SK-N-SH (cell line): ENCODE data around the gene KCNJ2. TPM values are rescaled to one million over a fixed set of nuclear protein-coding genes. Genes with fewer than 3 reads are reported as not detected.

Experiments used
- CTCF ChIA-PET: fragments of 300-600, 350-600 bp; formaldehyde crosslinking; extraction: SDS; loops from one replicate; lab custom pipeline; 2021; lab: Yijun Ruan, JAX
- POLR2A ChIA-PET: fragments of 350-600 bp; sonication (Branson Sonifier 250); formaldehyde crosslinking; extraction: SDS; loops from one replicate; lab custom pipeline; 2020; ENCODE audit warnings: antibody characterized with exemption, inconsistent platforms; lab: Yijun Ruan, JAX
- DNase-seq: peaks from one replicate; pipeline ENCODE4 v3.0.0; 2012
- H2AFZ ChIP-seq: fragments of 200-600 bp; sonication (generic); 2 replicates; pipeline ENCODE4 v1.8.1; 2016; ENCODE audit warnings: antibody characterized with exemption, mild to moderate bottlenecking, low read depth
- H3F3A ChIP-seq: fragments of 200-600 bp; sonication (generic); replicated peaks from 2 replicates; pipeline ENCODE3; 2016; ENCODE audit warnings: antibody characterized with exemption, mild to moderate bottlenecking; ENCODE audit not compliant: insufficient read depth
- H3K27ac ChIP-seq, 2 experiments: fragments of 200-500 bp in 1 of 2; fragments of 200-600 bp in 1 of 2; sonication (Bioruptor generic) in 1 of 2; sonication (generic), shearing (Covaris generic) in 1 of 2; 2 replicates each; pipeline versions ENCODE4 v1.5.1 to v1.6.1; 2014 to 2016; ENCODE audit warnings: low read depth in 2 of 2, inconsistent platforms in 1 of 2, low read length in 1 of 2, mild to moderate bottlenecking in 1 of 2, mixed read lengths in 1 of 2
- H3K27me3 ChIP-seq: fragments of 200-600 bp; sonication (generic), shearing (Covaris generic); 2 replicates; pipeline ENCODE4 v1.6.1; 2016; ENCODE audit warnings: mixed run types; ENCODE audit not compliant: insufficient read depth
- H3K36me3 ChIP-seq, 2 experiments: fragments of 200-500 bp in 1 of 2; fragments of 200-600 bp in 1 of 2; sonication (Bioruptor generic) in 1 of 2; sonication (generic) in 1 of 2; replicated peaks in 1 of 2; 2 replicates each; pipeline versions ENCODE3 to v1.5.1; 2014 to 2016; ENCODE audit warnings: low read length in 1 of 2, mild to moderate bottlenecking in 1 of 2; ENCODE audit not compliant: insufficient read depth in 2 of 2, control insufficient read depth in 1 of 2
- H3K4me1 ChIP-seq, 2 experiments: fragments of 200-500 bp in 1 of 2; fragments of 200-600 bp in 1 of 2; sonication (Bioruptor generic) in 1 of 2; sonication (generic), shearing (Covaris generic) in 1 of 2; 2 replicates each; pipeline versions ENCODE4 v1.5.1 to v1.6.1; 2014 to 2016; ENCODE audit warnings: low read depth in 1 of 2, low read length in 1 of 2, mixed run types in 1 of 2; ENCODE audit not compliant: insufficient read depth in 2 of 2, control insufficient read depth in 1 of 2
- H3K4me2 ChIP-seq: fragments of 200-600 bp; sonication (generic), shearing (Covaris generic); 2 replicates; pipeline ENCODE4 v1.6.1; 2017; ENCODE audit warnings: mixed run types
- H3K4me3 ChIP-seq, 2 experiments: fragments of 200-500 bp in 1 of 2; fragments of 200-600 bp in 1 of 2; sonication (Bioruptor generic) in 1 of 2; sonication (generic), shearing (Covaris generic) in 1 of 2; 2 replicates each; pipeline versions ENCODE4 v1.5.1 to v1.8.1; 2014 to 2016; ENCODE audit warnings: low read depth in 2 of 2, inconsistent platforms in 1 of 2, low read length in 1 of 2, mild to moderate bottlenecking in 1 of 2, mixed read lengths in 1 of 2, moderate library complexity in 1 of 2
- H3K79me2 ChIP-seq: fragments of 200-600 bp; sonication (generic); 2 replicates; pipeline ENCODE4 v1.8.1; 2017; ENCODE audit warnings: mild to moderate bottlenecking; ENCODE audit not compliant: insufficient read depth
- H3K9ac ChIP-seq: fragments of 200-600 bp; sonication (generic); 2 replicates; pipeline ENCODE4 v1.6.1; 2017; ENCODE audit warnings: mixed run types
- H3K9me2 ChIP-seq: fragments of 200-600 bp; sonication (generic); 2 replicates; pipeline ENCODE4 v1.6.1; 2017; ENCODE audit warnings: mixed run types
- H3K9me3 ChIP-seq: fragments of 200-600 bp; sonication (generic); 2 replicates; pipeline ENCODE4 v1.6.1; 2017; ENCODE audit warnings: mixed run types, mild to moderate bottlenecking, moderate library complexity
- H4K20me1 ChIP-seq: fragments of 200-600 bp; sonication (generic); 2 replicates; pipeline ENCODE4 v1.6.1; 2017; ENCODE audit warnings: mild to moderate bottlenecking, mixed run types; ENCODE audit not compliant: insufficient read depth
- CHD2 ChIP-seq: fragments of 150-350 bp; IDR thresholded peaks from 2 replicates; pipeline ENCODE4 v1.6.1; 2018; ENCODE audit warnings: low read length; ENCODE audit not compliant: partially characterized antibody
- FOXJ3 ChIP-seq: sonication (generic); formaldehyde crosslinking; IDR thresholded peaks from 2 replicates; pipeline ENCODE4 v1.5.1; 2020; ENCODE audit warnings: mild to moderate bottlenecking, missing genetic modification reagents
- GABPA ChIP-seq: IDR thresholded peaks from 2 replicates; pipeline ENCODE4 v1.4.0; 2012; ENCODE audit warnings: low read depth, mild to moderate bottlenecking
- JUND ChIP-seq: IDR thresholded peaks from 2 replicates; pipeline ENCODE4 v1.4.0; 2012
- MXI1 ChIP-seq: IDR thresholded peaks from 2 replicates; pipeline ENCODE4 v1.6.1; 2012; ENCODE audit warnings: mild to moderate bottlenecking, low read depth, low read length, improper control_type of control experiment
- POLR2AphosphoS5 ChIP-seq: IDR thresholded peaks from 2 replicates; pipeline ENCODE4 v1.6.1; 2012; ENCODE audit warnings: low read depth, low read length
- RAD21 ChIP-seq: IDR thresholded peaks from 2 replicates; pipeline ENCODE4 v1.6.1; 2012; ENCODE audit warnings: mild to moderate bottlenecking, low read length
- SMC3 ChIP-seq: IDR thresholded peaks from 2 replicates; pipeline ENCODE4 v1.6.1; 2012; ENCODE audit warnings: low read depth, low read length, improper control_type of control experiment
- TAF1 ChIP-seq: IDR thresholded peaks from 2 replicates; pipeline ENCODE4 v1.6.1; 2012; ENCODE audit warnings: low read depth, mild to moderate bottlenecking, low read length, moderate library complexity, borderline replicate concordance
- WGBS: methylation state at CpG from one replicate; pipeline ENCODE4 v1.1.6; 2017; ENCODE audit warnings: low lambda C conversion rate; 5-methylcytosine and 5-hydroxymethylcytosine counted together
- polyA plus RNA-seq, 3 experiments: library from polyadenylated mRNA; depleted of rRNA; stranded (reverse); fragments of >200 nt; gene quantifications; 2 replicates each; pipeline ENCODE4 v1.2.3, GENCODE V29; 2012
- TF ChIP-seq, protein P1 (sequence below): fragments of 150-350 bp; IDR thresholded peaks from 2 replicates; pipeline ENCODE4 v1.6.1; 2016; ENCODE audit warnings: mild to moderate bottlenecking, low read depth, low read length
- TF ChIP-seq, protein P2 (sequence below): fragments of 150-350 bp; IDR thresholded peaks from 2 replicates; pipeline ENCODE4 v1.6.1; 2017; ENCODE audit warnings: antibody characterized with exemption, low read length, low read depth, borderline replicate concordance
- TF ChIP-seq, protein P3 (sequence below): IDR thresholded peaks from 2 replicates; pipeline ENCODE4 v1.4.0; 2012; ENCODE audit warnings: low read depth, borderline replicate concordance
- TF ChIP-seq, protein P4 (sequence below): IDR thresholded peaks from 2 replicates; pipeline ENCODE4; 2012
- TF ChIP-seq, protein P5 (sequence below): IDR thresholded peaks from 2 replicates; pipeline ENCODE4 v1.4.0; 2012; ENCODE audit warnings: low read depth, borderline replicate concordance
- TF ChIP-seq, protein P6 (sequence below): IDR thresholded peaks from 2 replicates; pipeline ENCODE4 v1.4.0; 2012; ENCODE audit warnings: low read depth
- TF ChIP-seq, protein P7 (sequence below): IDR thresholded peaks from 2 replicates; pipeline ENCODE4 v1.6.1; 2012; ENCODE audit warnings: mild to moderate bottlenecking, low read depth, low read length, moderate library complexity

The KCNJ2 gene
- polyA plus RNA-seq, 1 of the 3 experiments (the other 2 are of a cell fraction): 0.21 TPM

DNA sequence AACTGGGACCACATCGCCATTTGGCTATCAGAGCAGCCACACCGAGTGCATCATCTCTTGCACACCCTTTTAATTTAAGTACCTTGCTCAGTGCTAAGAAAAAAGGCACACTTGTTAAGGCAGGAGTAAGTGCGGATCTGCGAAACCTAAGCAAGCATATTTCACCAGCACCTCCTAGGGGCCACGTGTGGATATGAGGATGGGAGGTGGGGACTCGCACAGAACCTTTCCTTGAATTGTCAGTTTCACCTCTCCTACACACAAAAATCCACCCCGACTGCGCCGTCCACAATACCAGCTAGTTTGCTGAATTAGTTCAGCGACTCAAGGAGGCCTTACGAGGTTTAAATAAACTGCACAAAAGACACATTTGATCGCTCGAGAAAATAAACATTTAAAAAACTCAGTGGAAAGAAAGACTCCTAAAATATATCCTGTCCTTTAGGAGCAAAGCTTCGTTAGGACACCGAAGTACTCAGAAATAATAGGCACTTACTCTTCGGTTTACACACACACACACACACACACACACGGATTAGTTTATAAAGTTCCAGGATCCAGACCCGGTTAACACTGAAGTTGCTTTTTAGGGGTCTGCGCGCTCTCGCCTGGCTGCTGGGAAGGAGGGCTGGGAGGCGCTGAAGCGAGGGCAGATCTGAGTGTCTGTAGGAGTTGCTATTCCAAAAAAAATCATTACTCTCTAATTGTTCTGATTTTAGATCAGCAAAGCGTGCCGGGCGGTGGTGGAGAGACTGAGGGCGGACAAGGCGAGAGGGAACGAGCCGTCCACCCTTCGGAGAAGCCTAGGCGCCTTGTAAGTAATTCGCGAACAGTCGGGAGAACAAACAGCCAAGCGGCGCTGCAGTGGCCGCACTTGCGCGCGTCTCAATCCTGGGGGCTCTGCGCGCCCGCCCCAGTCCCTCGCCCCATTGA, 1.0 kb upstream of the KCNJ2 start (continued):
- TF ChIP-seq, protein P1, sequence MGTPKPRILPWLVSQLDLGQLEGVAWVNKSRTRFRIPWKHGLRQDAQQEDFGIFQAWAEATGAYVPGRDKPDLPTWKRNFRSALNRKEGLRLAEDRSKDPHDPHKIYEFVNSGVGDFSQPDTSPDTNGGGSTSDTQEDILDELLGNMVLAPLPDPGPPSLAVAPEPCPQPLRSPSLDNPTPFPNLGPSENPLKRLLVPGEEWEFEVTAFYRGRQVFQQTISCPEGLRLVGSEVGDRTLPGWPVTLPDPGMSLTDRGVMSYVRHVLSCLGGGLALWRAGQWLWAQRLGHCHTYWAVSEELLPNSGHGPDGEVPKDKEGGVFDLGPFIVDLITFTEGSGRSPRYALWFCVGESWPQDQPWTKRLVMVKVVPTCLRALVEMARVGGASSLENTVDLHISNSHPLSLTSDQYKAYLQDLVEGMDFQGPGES: no peak
- TF ChIP-seq MXI1: peak; percentile 57; the same call in 1 of the 2 replicates
- peak; percentile 27 for TF ChIP-seq CHD2
- TF ChIP-seq, all 33 proteins: peak for 8

DNA sequence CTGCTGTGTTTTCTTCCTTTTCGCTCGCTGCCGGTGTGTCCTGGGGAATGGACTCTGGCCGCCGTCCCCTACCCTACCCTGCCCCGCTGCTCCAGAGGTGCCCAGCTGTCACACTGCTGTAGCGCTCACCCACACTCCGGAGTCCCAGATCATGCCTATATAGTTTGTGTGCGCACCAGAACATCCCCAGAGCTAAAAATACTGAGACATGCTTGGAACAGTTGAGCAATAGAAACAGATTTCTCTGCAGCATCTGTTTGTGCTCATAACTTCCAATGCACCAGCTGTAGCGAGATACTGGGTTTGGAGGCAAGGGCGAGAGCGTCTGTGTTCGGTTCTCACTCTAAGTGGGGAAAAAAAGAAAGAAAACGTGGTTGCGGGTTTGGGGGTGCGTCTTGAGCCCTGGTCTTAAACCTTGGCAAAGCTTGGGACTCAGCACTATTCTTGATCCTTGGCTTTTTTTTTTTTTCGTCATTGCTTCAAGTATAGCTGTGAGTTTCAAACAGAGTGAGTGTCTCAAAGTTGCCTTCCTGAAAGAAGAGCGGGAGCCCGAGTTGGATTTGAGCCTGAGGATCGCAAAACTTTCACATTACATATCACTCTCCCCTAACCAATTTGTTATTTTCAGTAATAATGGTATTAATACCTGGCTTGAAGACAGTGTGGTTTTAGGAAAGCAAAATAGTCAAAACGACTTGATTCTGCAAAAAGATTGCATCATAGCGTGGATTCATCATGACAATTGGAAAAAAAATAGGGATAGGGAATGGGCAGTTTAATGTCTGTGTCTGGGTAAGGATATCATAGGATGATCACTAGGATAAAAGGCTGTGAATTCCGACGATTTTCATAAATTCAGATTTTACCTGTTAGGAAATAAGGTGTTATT, 621 bp downstream of the KCNJ2 start:
- POLR2A ChIA-PET: interaction anchor here (0.6 kb wide), 2 partner anchors 310 to 379 kb away, joined by 3 to 6 read pairs; no protein-coding TSS in a partner anchor
- H3K9me3 ChIP-seq: no peaks in the 10 kb centered on the region
- no peaks in the 10 kb centered on the region for H3K36me3 ChIP-seq
- no peak for DNase-seq
- CTCF ChIA-PET: interaction anchor here (0.8 to 6.5 kb wide), 10 partner anchors 10 to 612 kb away, joined by 3 to 51 read pairs (median 4); no protein-coding TSS in a partner anchor
- peak overlapping the region; percentile 50 for H3K9ac ChIP-seq
- H3K4me3 ChIP-seq: peak overlapping the region; percentile 85 to 86
- 4% methylated on average over 24 of the region's 24 CpGs for WGBS
- peak overlapping the region; percentile 83 for H2AFZ ChIP-seq
- H3F3A ChIP-seq: no peaks in the 10 kb centered on the region
- peaks cover 23% of the 10 kb centered on the region for H3K79me2 ChIP-seq
- no peaks in the 10 kb centered on the region for H4K20me1 ChIP-seq
- peaks cover 3 to 31% of the 10 kb centered on the region in 2 experiments; a peak in 3 of 4 replicates for H3K4me1 ChIP-seq
- H3K27ac ChIP-seq: peak overlapping the region; percentile 9 to 78; a peak in 3 of 4 replicates
- H3K9me2 ChIP-seq: no peaks in the 10 kb centered on the region
- no peaks in the 10 kb centered on the region for H3K27me3 ChIP-seq
- H3K4me2 ChIP-seq: peak overlapping the region; percentile 93
- TF ChIP-seq, protein P2, sequence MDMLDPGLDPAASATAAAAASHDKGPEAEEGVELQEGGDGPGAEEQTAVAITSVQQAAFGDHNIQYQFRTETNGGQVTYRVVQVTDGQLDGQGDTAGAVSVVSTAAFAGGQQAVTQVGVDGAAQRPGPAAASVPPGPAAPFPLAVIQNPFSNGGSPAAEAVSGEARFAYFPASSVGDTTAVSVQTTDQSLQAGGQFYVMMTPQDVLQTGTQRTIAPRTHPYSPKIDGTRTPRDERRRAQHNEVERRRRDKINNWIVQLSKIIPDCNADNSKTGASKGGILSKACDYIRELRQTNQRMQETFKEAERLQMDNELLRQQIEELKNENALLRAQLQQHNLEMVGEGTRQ: no peak
- TF ChIP-seq, protein P3, sequence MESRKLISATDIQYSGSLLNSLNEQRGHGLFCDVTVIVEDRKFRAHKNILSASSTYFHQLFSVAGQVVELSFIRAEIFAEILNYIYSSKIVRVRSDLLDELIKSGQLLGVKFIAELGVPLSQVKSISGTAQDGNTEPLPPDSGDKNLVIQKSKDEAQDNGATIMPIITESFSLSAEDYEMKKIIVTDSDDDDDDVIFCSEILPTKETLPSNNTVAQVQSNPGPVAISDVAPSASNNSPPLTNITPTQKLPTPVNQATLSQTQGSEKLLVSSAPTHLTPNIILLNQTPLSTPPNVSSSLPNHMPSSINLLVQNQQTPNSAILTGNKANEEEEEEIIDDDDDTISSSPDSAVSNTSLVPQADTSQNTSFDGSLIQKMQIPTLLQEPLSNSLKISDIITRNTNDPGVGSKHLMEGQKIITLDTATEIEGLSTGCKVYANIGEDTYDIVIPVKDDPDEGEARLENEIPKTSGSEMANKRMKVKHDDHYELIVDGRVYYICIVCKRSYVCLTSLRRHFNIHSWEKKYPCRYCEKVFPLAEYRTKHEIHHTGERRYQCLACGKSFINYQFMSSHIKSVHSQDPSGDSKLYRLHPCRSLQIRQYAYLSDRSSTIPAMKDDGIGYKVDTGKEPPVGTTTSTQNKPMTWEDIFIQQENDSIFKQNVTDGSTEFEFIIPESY: no peak
- TF ChIP-seq GABPA (no peak), SMC3 (no peak), JUND (no peak), RAD21 (no peak), POLR2AphosphoS5 (0 out of 2 replicates have a peak, but pooled peaks have one; percentile 7), FOXJ3 (CRISPR knock-in tag) (no peak), TAF1 (no peak)
- TF ChIP-seq, protein P4, sequence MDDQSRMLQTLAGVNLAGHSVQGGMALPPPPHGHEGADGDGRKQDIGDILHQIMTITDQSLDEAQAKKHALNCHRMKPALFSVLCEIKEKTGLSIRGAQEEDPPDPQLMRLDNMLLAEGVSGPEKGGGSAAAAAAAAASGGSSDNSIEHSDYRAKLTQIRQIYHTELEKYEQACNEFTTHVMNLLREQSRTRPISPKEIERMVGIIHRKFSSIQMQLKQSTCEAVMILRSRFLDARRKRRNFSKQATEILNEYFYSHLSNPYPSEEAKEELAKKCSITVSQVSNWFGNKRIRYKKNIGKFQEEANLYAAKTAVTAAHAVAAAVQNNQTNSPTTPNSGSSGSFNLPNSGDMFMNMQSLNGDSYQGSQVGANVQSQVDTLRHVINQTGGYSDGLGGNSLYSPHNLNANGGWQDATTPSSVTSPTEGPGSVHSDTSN: no peak
- TF ChIP-seq, protein P5, sequence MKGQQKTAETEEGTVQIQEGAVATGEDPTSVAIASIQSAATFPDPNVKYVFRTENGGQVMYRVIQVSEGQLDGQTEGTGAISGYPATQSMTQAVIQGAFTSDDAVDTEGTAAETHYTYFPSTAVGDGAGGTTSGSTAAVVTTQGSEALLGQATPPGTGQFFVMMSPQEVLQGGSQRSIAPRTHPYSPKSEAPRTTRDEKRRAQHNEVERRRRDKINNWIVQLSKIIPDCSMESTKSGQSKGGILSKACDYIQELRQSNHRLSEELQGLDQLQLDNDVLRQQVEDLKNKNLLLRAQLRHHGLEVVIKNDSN: no peak
- TF ChIP-seq, protein P6, sequence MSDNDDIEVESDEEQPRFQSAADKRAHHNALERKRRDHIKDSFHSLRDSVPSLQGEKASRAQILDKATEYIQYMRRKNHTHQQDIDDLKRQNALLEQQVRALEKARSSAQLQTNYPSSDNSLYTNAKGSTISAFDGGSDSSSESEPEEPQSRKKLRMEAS: no peak; the same call in 1 of the 2 replicates
- TF ChIP-seq, protein P7, sequence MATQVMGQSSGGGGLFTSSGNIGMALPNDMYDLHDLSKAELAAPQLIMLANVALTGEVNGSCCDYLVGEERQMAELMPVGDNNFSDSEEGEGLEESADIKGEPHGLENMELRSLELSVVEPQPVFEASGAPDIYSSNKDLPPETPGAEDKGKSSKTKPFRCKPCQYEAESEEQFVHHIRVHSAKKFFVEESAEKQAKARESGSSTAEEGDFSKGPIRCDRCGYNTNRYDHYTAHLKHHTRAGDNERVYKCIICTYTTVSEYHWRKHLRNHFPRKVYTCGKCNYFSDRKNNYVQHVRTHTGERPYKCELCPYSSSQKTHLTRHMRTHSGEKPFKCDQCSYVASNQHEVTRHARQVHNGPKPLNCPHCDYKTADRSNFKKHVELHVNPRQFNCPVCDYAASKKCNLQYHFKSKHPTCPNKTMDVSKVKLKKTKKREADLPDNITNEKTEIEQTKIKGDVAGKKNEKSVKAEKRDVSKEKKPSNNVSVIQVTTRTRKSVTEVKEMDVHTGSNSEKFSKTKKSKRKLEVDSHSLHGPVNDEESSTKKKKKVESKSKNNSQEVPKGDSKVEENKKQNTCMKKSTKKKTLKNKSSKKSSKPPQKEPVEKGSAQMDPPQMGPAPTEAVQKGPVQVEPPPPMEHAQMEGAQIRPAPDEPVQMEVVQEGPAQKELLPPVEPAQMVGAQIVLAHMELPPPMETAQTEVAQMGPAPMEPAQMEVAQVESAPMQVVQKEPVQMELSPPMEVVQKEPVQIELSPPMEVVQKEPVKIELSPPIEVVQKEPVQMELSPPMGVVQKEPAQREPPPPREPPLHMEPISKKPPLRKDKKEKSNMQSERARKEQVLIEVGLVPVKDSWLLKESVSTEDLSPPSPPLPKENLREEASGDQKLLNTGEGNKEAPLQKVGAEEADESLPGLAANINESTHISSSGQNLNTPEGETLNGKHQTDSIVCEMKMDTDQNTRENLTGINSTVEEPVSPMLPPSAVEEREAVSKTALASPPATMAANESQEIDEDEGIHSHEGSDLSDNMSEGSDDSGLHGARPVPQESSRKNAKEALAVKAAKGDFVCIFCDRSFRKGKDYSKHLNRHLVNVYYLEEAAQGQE: no peak
